ENCODE results near the gene ZDHHC11B. TPM values are rescaled to one million over a fixed set of nuclear protein-coding genes. Genes with fewer than 3 reads are reported as not detected.
"Not testable (repeated sequence)": the region's sequence is repeated elsewhere in the genome, so short reads cannot be mapped to it uniquely, and the experiment has no call there.

ZDHHC11B gene
- total RNA-seq, 1 experiment from 2014 or later = 3.8 TPM

DNA sequence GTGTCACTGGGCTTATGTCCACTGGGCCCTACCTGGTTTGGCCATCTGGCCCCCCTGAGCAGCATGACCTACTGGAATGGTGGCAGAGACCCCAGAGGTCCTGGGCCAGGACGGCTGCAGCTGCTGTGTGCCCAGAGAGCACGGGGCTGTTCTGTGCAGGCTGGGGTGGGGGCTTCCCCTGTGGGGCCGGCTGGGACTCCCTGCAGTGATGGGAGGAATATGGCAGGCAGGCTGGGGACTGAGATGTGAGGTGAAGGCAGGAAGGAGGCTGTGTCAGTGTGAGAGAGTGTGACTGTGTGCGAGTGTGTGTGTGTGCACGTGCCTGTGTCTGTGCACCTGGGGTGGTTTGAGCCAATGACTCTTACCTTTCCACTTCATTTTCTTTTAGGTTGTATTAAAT is 29.0 kb upstream of the ZDHHC11B start:
- ATAC-seq; H3K9me2 ChIP-seq (ENCODE audit: insufficient read depth); POLR2A ChIA-PET: not testable (repeated sequence)

DNA sequence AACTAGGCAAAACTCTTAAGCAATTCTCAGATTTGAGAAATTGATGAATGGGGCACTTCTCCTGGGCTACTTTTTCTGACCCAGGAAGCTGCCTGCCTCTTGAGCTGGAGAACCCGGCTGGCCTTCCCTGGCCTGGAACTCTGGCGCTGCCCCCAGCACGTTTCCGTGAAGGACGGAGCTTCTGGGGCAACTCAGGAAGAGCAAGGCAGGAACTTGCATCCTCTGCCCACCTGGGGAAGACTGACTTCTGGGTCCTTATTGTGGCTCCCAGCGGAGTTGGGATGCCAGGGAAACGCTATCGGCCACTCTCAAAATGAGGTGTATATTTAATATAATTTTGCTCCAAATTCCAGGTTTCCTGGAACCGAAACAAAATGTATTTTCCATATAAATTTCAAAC is 26.9 kb upstream of the ZDHHC11B start:
- H3K36me3 ChIP-seq (ENCODE audit: control insufficient read depth in 1 of 2, insufficient read depth in 2 of 2, low read length in 2 of 2); H3K4me1 ChIP-seq (ENCODE audit: control insufficient read depth in 1 of 2, insufficient read depth in 2 of 2, low read length in 2 of 2); H2AFZ ChIP-seq (ENCODE audit: low read depth, low read length, poor library complexity, severe bottlenecking); H3K9me3 ChIP-seq (ENCODE audit: control insufficient read depth in 1 of 2, insufficient read depth in 1 of 2, low read depth in 1 of 2, low read length in 2 of 2); CTCF ChIA-PET; RAD21 ChIA-PET (ENCODE audit: low non-redundant PET in 1 of 2, low total read pairs in 2 of 2, uncharacterized antibody in 2 of 2, unreplicated experiment in 2 of 2); H3K27ac ChIP-seq (ENCODE audit: low read depth, low read length); BruUV-seq (replicated peaks); H3K79me2 ChIP-seq (ENCODE audit: insufficient read depth, low read length); intact Hi-C loops (cut with micrococcal nuclease); H4K20me1 ChIP-seq (ENCODE audit: insufficient read depth); POLR2A ChIA-PET; H3K4me2 ChIP-seq (ENCODE audit: low read length); H3K9me2 ChIP-seq (ENCODE audit: insufficient read depth); H3K9ac ChIP-seq (ENCODE audit: low read length); DNase-seq (ENCODE audit: low read depth, low spot score); H3K4me3 ChIP-seq (replicated peaks in 1 of 2; ENCODE audit: low read depth in 1 of 2, low read length in 2 of 2); H3K27me3 ChIP-seq (ENCODE audit: insufficient read depth, low read length): not testable (repeated sequence)
- ATAC-seq = peak; percentile 72

More for the DNA sequence above, 29.0 kb upstream of the ZDHHC11B start:
- CTCF ChIA-PET; intact Hi-C loops (cut with micrococcal nuclease); H3K9me3 ChIP-seq (ENCODE audit: control insufficient read depth in 1 of 2, insufficient read depth in 1 of 2, low read depth in 1 of 2, low read length in 2 of 2); H3K9ac ChIP-seq (ENCODE audit: low read length); H3K27me3 ChIP-seq (ENCODE audit: insufficient read depth, low read length); DNase-seq (ENCODE audit: low read depth, low spot score); H3K27ac ChIP-seq (ENCODE audit: low read depth, low read length); BruUV-seq (replicated peaks); RAD21 ChIA-PET (ENCODE audit: low non-redundant PET in 1 of 2, low total read pairs in 2 of 2, uncharacterized antibody in 2 of 2, unreplicated experiment in 2 of 2); H3K4me1 ChIP-seq (ENCODE audit: control insufficient read depth in 1 of 2, insufficient read depth in 2 of 2, low read length in 2 of 2); H3K4me3 ChIP-seq (replicated peaks in 1 of 2; ENCODE audit: low read depth in 1 of 2, low read length in 2 of 2); H3K36me3 ChIP-seq (ENCODE audit: control insufficient read depth in 1 of 2, insufficient read depth in 2 of 2, low read length in 2 of 2); H4K20me1 ChIP-seq (ENCODE audit: insufficient read depth); H2AFZ ChIP-seq (ENCODE audit: low read depth, low read length, poor library complexity, severe bottlenecking); H3K4me2 ChIP-seq (ENCODE audit: low read length); H3K79me2 ChIP-seq (ENCODE audit: insufficient read depth, low read length): not testable (repeated sequence)

GRCh38 chr5:807719-808514 is 23.4 kb upstream of the ZDHHC11B start:
- H3K9ac ChIP-seq (ENCODE audit: low read length); H3K79me2 ChIP-seq (ENCODE audit: insufficient read depth, low read length); DNase-seq (ENCODE audit: low read depth, low spot score); H4K20me1 ChIP-seq (ENCODE audit: insufficient read depth); POLR2A ChIA-PET; H3K4me2 ChIP-seq (ENCODE audit: low read length); H3K4me3 ChIP-seq (replicated peaks in 1 of 2; ENCODE audit: low read depth in 1 of 2, low read length in 2 of 2); intact Hi-C loops (cut with micrococcal nuclease); CTCF ChIA-PET; H3K9me3 ChIP-seq (ENCODE audit: control insufficient read depth in 1 of 2, insufficient read depth in 1 of 2, low read depth in 1 of 2, low read length in 2 of 2); H2AFZ ChIP-seq (ENCODE audit: low read depth, low read length, poor library complexity, severe bottlenecking); H3K27ac ChIP-seq (ENCODE audit: low read depth, low read length); H3K27me3 ChIP-seq (ENCODE audit: insufficient read depth, low read length); H3K9me2 ChIP-seq (ENCODE audit: insufficient read depth); H3K36me3 ChIP-seq (ENCODE audit: control insufficient read depth in 1 of 2, insufficient read depth in 2 of 2, low read length in 2 of 2); H3K4me1 ChIP-seq (ENCODE audit: control insufficient read depth in 1 of 2, insufficient read depth in 2 of 2, low read length in 2 of 2); RAD21 ChIA-PET (ENCODE audit: low non-redundant PET in 1 of 2, low total read pairs in 2 of 2, uncharacterized antibody in 2 of 2, unreplicated experiment in 2 of 2); BruUV-seq (replicated peaks): not testable (repeated sequence)
- peak; percentile 34; the same call in 1 of the 2 replicates for ATAC-seq

Data from HCT116 (cell line).